Fibroblast of lung (primary cell): Measurements from ENCODE around the gene ILDR1. TPM values are rescaled to one million over a fixed set of nuclear protein-coding genes. Genes with fewer than 3 reads are reported as not detected.

Source experiments
- DNase-seq, 2 donors: peaks; one replicate each; pipeline versions ENCODE4 v3.0.0 to v3.0.0-alpha.2; 2010; ENCODE audit warnings: low read depth in 2 of 2
- H2AFZ ChIP-seq: 2 replicates; pipeline ENCODE4 v1.5.1; 2012; ENCODE audit warnings: low read length, control low read depth, inconsistent platforms
- H3K27ac ChIP-seq: 2 replicates; pipeline ENCODE4 v1.5.1; 2011; ENCODE audit warnings: low read length, control low read depth; ENCODE audit not compliant: insufficient read depth
- H3K27me3 ChIP-seq: 2 replicates; pipeline ENCODE4 v1.5.1; 2011; ENCODE audit warnings: mild to moderate bottlenecking, low read length; ENCODE audit not compliant: control insufficient read depth, insufficient read depth
- H3K36me3 ChIP-seq: 2 replicates; pipeline ENCODE4 v1.5.1; 2011; ENCODE audit warnings: low read length; ENCODE audit not compliant: control insufficient read depth, insufficient read depth
- H3K4me1 ChIP-seq: 2 replicates; pipeline ENCODE4 v1.5.1; 2011; ENCODE audit warnings: low read length; ENCODE audit not compliant: control insufficient read depth, insufficient read depth; ENCODE audit errors: extremely low read depth
- H3K4me2 ChIP-seq: 2 replicates; pipeline ENCODE4 v1.5.1; 2011; ENCODE audit warnings: low read length, control low read depth; ENCODE audit not compliant: insufficient read depth; ENCODE audit errors: extremely low read depth
- H3K4me3 ChIP-seq, 4 experiments: fragments of 200-600 bp in 1 of 4; sonication (generic) in 1 of 4; replicated peaks in 1 of 4; 2 replicates each; pipeline ENCODE4 v1.5.1; 2011 to 2016; ENCODE audit warnings: low read length in 4 of 4, low read depth in 3 of 4, mild to moderate bottlenecking in 3 of 4, control low read depth in 2 of 4, inconsistent platforms in 1 of 4, mixed read lengths in 1 of 4; ENCODE audit not compliant: insufficient read depth in 1 of 4; ENCODE audit errors: control extremely low read depth in 1 of 4
- H3K79me2 ChIP-seq: 2 replicates; pipeline ENCODE4 v1.5.1; 2012; ENCODE audit warnings: mild to moderate bottlenecking, low read length, inconsistent platforms; ENCODE audit not compliant: control insufficient read depth, insufficient read depth
- H3K9ac ChIP-seq: 2 replicates; pipeline ENCODE4 v1.5.1; 2011; ENCODE audit warnings: mild to moderate bottlenecking, low read length, control low read depth; ENCODE audit not compliant: insufficient read depth
- H3K9me3 ChIP-seq: 2 replicates; pipeline ENCODE4 v1.5.1; 2012; ENCODE audit warnings: low read depth, low read length; ENCODE audit not compliant: control insufficient read depth, insufficient read depth
- H4K20me1 ChIP-seq: 2 replicates; pipeline ENCODE4 v1.5.1; 2011; ENCODE audit warnings: low read length; ENCODE audit not compliant: control insufficient read depth, insufficient read depth; ENCODE audit errors: extremely low read depth
- CTCF ChIP-seq, 2 donors: IDR thresholded peaks in 1 of 2; conservative IDR thresholded peaks in 1 of 2; 1 replicate in 1 of 2; 2 replicates in 1 of 2; pipeline ENCODE4 v1.5.1; 2011 to 2012; ENCODE audit warnings: low read length in 2 of 2, control low read depth in 1 of 2, inconsistent platforms in 1 of 2, low read depth in 1 of 2, mild to moderate bottlenecking in 1 of 2
- EZH2 ChIP-seq: IDR thresholded peaks from 2 replicates; pipeline ENCODE4 v1.5.1; 2012; ENCODE audit warnings: low read length, control low read depth, mild to moderate bottlenecking; ENCODE audit errors: missing control alignments
- polyA plus RNA-seq, 2 donors: library from polyadenylated mRNA; depleted of rRNA in 1 of 2; stranded (reverse) in 1 of 2; unstranded in 1 of 2; fragments of >200 nt; gene quantifications; 2 replicates each; pipeline ENCODE4 v1.2.1, GENCODE V29; 2011 to 2012; ENCODE audit warnings: missing spikeins in 1 of 2
- total RNA-seq: library from RNA; depleted of rRNA; stranded (reverse); fragments of >200 nt; gene quantifications from 2 replicates; pipeline ENCODE4 v1.2.1, GENCODE V29; 2014

The ILDR1 gene
- total and polyA plus RNA-seq, 2 donors (not counting 1 experiment from before 2014, with no cell fraction given): not detected

GRCh38 chr3:122023335-122023910 lies 1.4 kb upstream of the ILDR1 start:
- Histone ChIP-seq H3K9ac (no peak overlapping the region), H3K27ac (no peak overlapping the region), H2AFZ (no peak overlapping the region), H4K20me1 (no peaks in the 10 kb centered on the region), H3K9me3 (no peaks in the 10 kb centered on the region), H3K27me3 (peaks cover 2% of the 10 kb centered on the region), H3K4me3 (no peak overlapping the region), H3K4me2 (no peak overlapping the region), H3K36me3 (no peaks in the 10 kb centered on the region), H3K4me1 (no peaks in the 10 kb centered on the region), H3K79me2 (no peaks in the 10 kb centered on the region)
- TF ChIP-seq EZH2 (no peak), CTCF (conservative IDR thresholded peaks at IDR 0.05 in 1 of 2, IDR thresholded peaks at IDR 0.05 in 1 of 2; ENCODE audit: low read depth in 1 of 2, low read length in 2 of 2) (no peak)
- no peak for DNase-seq

GRCh38 chr3:122021037-122021436 lies 1.0 kb downstream of the ILDR1 start:
- Histone ChIP-seq H3K27me3 (peaks cover 2% of the 10 kb centered on the region), H4K20me1 (no peaks in the 10 kb centered on the region), H3K36me3 (no peaks in the 10 kb centered on the region), H3K4me2 (no peak overlapping the region), H3K9me3 (no peaks in the 10 kb centered on the region), H3K4me1 (no peaks in the 10 kb centered on the region), H3K9ac (no peak overlapping the region), H3K79me2 (no peaks in the 10 kb centered on the region), H3K27ac (no peak overlapping the region), H2AFZ (no peak overlapping the region), H3K4me3 (no peak overlapping the region)
- no peak for DNase-seq
- no peak for TF ChIP-seq CTCF (conservative IDR thresholded peaks at IDR 0.05 in 1 of 2, IDR thresholded peaks at IDR 0.05 in 1 of 2; ENCODE audit: low read depth in 1 of 2, low read length in 2 of 2)
- TF ChIP-seq EZH2: no peak

- no peak overlapping the region for H3K27ac ChIP-seq
- H2AFZ ChIP-seq: no peak overlapping the region
- no peaks in the 10 kb centered on the region for H3K79me2 ChIP-seq
- H3K4me2 ChIP-seq: no peak overlapping the region
- H3K4me3 ChIP-seq: no peak overlapping the region
- no peaks in the 10 kb centered on the region for H4K20me1 ChIP-seq
- no peaks in the 10 kb centered on the region for H3K4me1 ChIP-seq
- H3K9ac ChIP-seq: no peak overlapping the region
- no peaks in the 10 kb centered on the region for H3K9me3 ChIP-seq
- peaks cover 2% of the 10 kb centered on the region for H3K27me3 ChIP-seq
- DNase-seq: no peak
- no peak for TF ChIP-seq EZH2
- no peak for TF ChIP-seq CTCF (conservative IDR thresholded peaks at IDR 0.05 in 1 of 2, IDR thresholded peaks at IDR 0.05 in 1 of 2; ENCODE audit: low read depth in 1 of 2, low read length in 2 of 2)
- no peaks in the 10 kb centered on the region for H3K36me3 ChIP-seq
Observed at GRCh38 chr3:122019493-122019892, 2.6 kb downstream of the ILDR1 start.
